Measurements from ENCODE around the gene NTM.

NTM gene

GRCh38 chr11:131593301-131593700 lies 222.9 kb downstream of the NTM start:
- no peak overlapping the region for H3K9ac ChIP-seq (ENCODE audit: low read length)
- H3K36me3 ChIP-seq (ENCODE audit: insufficient read depth, low read length), result no peaks in the 10 kb centered on the region
- no peaks in the 10 kb centered on the region for H3K27me3 ChIP-seq (ENCODE audit: control insufficient read depth in 1 of 2, insufficient read depth in 2 of 2, low read length in 2 of 2)
- no peak overlapping the region for H3K4me3 ChIP-seq (ENCODE audit: low read depth in 1 of 2, low read length in 2 of 2)
- no peaks in the 10 kb centered on the region for H3K4me1 ChIP-seq (ENCODE audit: insufficient read depth, low read length)
- no peak overlapping the region for H3K27ac ChIP-seq (ENCODE audit: low read depth, low read length)
- H3K9me3 ChIP-seq (ENCODE audit: low read length), result no peaks in the 10 kb centered on the region

GRCh38 chr11:131595797-131596196 lies 225.4 kb downstream of the NTM start:
- no peak overlapping the region for H3K9ac ChIP-seq (ENCODE audit: low read length)

GRCh38 chr11:131597890-131598289 lies 227.5 kb downstream of the NTM start:
- Histone ChIP-seq H3K27me3 (ENCODE audit: control insufficient read depth in 1 of 2, insufficient read depth in 2 of 2, low read length in 2 of 2) (no peaks in the 10 kb centered on the region), H3K9ac (ENCODE audit: low read length) (no peak overlapping the region), H3K4me3 (ENCODE audit: low read depth in 1 of 2, low read length in 2 of 2) (no peak overlapping the region), H3K4me1 (ENCODE audit: insufficient read depth, low read length) (peaks cover 9% of the 10 kb centered on the region), H3K36me3 (ENCODE audit: insufficient read depth, low read length) (no peaks in the 10 kb centered on the region), H3K27ac (ENCODE audit: low read depth, low read length) (no peak overlapping the region), H3K9me3 (ENCODE audit: low read length) (no peaks in the 10 kb centered on the region)

More at GRCh38 chr11:131595797-131596196, 225.4 kb downstream of the NTM start:
- Histone ChIP-seq H3K4me1 (ENCODE audit: insufficient read depth, low read length) (peaks cover 7% of the 10 kb centered on the region), H3K9me3 (ENCODE audit: low read length) (no peaks in the 10 kb centered on the region), H3K36me3 (ENCODE audit: insufficient read depth, low read length) (no peaks in the 10 kb centered on the region), H3K27ac (ENCODE audit: low read depth, low read length) (no peak overlapping the region), H3K27me3 (ENCODE audit: control insufficient read depth in 1 of 2, insufficient read depth in 2 of 2, low read length in 2 of 2) (no peaks in the 10 kb centered on the region), H3K4me3 (ENCODE audit: low read depth in 1 of 2, low read length in 2 of 2) (no peak overlapping the region)

- no peaks in the 10 kb centered on the region for H3K9me3 ChIP-seq (ENCODE audit: low read length)
- H3K27me3 ChIP-seq (ENCODE audit: control insufficient read depth in 1 of 2, insufficient read depth in 2 of 2, low read length in 2 of 2), result no peaks in the 10 kb centered on the region
- H3K9ac ChIP-seq (ENCODE audit: low read length), result no peak overlapping the region
- H3K4me1 ChIP-seq (ENCODE audit: insufficient read depth, low read length), result peaks cover 9% of the 10 kb centered on the region
- H3K4me3 ChIP-seq (ENCODE audit: low read depth in 1 of 2, low read length in 2 of 2), result no peak overlapping the region
- H3K27ac ChIP-seq (ENCODE audit: low read depth, low read length), result no peak overlapping the region
- no peaks in the 10 kb centered on the region for H3K36me3 ChIP-seq (ENCODE audit: insufficient read depth, low read length)
Observed at GRCh38 chr11:131598305-131598704, 227.9 kb downstream of the NTM start.

- H3K27ac ChIP-seq (ENCODE audit: low read depth, low read length), result no peak overlapping the region
- no peaks in the 10 kb centered on the region for H3K36me3 ChIP-seq (ENCODE audit: insufficient read depth, low read length)
- H3K9ac ChIP-seq (ENCODE audit: low read length), result no peak overlapping the region
- H3K27me3 ChIP-seq (ENCODE audit: control insufficient read depth in 1 of 2, insufficient read depth in 2 of 2, low read length in 2 of 2), result no peaks in the 10 kb centered on the region
- no peaks in the 10 kb centered on the region for H3K9me3 ChIP-seq (ENCODE audit: low read length)
- peaks cover 9% of the 10 kb centered on the region for H3K4me1 ChIP-seq (ENCODE audit: insufficient read depth, low read length)
- no peak overlapping the region for H3K4me3 ChIP-seq (ENCODE audit: low read depth in 1 of 2, low read length in 2 of 2)
Observed at GRCh38 chr11:131599285-131599684, 228.9 kb downstream of the NTM start.

GRCh38 chr11:131600628-131601027 lies 230.2 kb downstream of the NTM start:
- H3K4me1 ChIP-seq (ENCODE audit: insufficient read depth, low read length), result peaks cover 9% of the 10 kb centered on the region
- H3K36me3 ChIP-seq (ENCODE audit: insufficient read depth, low read length), result no peaks in the 10 kb centered on the region
- H3K27me3 ChIP-seq (ENCODE audit: control insufficient read depth in 1 of 2, insufficient read depth in 2 of 2, low read length in 2 of 2), result no peaks in the 10 kb centered on the region
- no peak overlapping the region for H3K27ac ChIP-seq (ENCODE audit: low read depth, low read length)
- no peak overlapping the region for H3K9ac ChIP-seq (ENCODE audit: low read length)
- H3K4me3 ChIP-seq (ENCODE audit: low read depth in 1 of 2, low read length in 2 of 2), result no peak overlapping the region
- H3K9me3 ChIP-seq (ENCODE audit: low read length), result no peaks in the 10 kb centered on the region

- H3K36me3 ChIP-seq (ENCODE audit: insufficient read depth, low read length), result no peaks in the 10 kb centered on the region
- H3K9ac ChIP-seq (ENCODE audit: low read length), result no peak overlapping the region
- H3K4me1 ChIP-seq (ENCODE audit: insufficient read depth, low read length), result peaks cover 9% of the 10 kb centered on the region
- H3K4me3 ChIP-seq (ENCODE audit: low read depth in 1 of 2, low read length in 2 of 2), result no peak overlapping the region
- H3K27me3 ChIP-seq (ENCODE audit: control insufficient read depth in 1 of 2, insufficient read depth in 2 of 2, low read length in 2 of 2), result no peaks in the 10 kb centered on the region
- H3K9me3 ChIP-seq (ENCODE audit: low read length), result no peaks in the 10 kb centered on the region
- no peak overlapping the region for H3K27ac ChIP-seq (ENCODE audit: low read depth, low read length)
Observed at GRCh38 chr11:131601586-131601985, 231.2 kb downstream of the NTM start.

- Histone ChIP-seq H3K36me3 (ENCODE audit: insufficient read depth, low read length) (no peaks in the 10 kb centered on the region), H3K4me1 (ENCODE audit: insufficient read depth, low read length) (peaks cover 9% of the 10 kb centered on the region), H3K4me3 (ENCODE audit: low read depth in 1 of 2, low read length in 2 of 2) (no peak overlapping the region), H3K9me3 (ENCODE audit: low read length) (no peaks in the 10 kb centered on the region), H3K9ac (ENCODE audit: low read length) (no peak overlapping the region), H3K27me3 (ENCODE audit: control insufficient read depth in 1 of 2, insufficient read depth in 2 of 2, low read length in 2 of 2) (no peaks in the 10 kb centered on the region), H3K27ac (ENCODE audit: low read depth, low read length) (no peak overlapping the region)
Observed at GRCh38 chr11:131602431-131602830, 232.0 kb downstream of the NTM start.

- Histone ChIP-seq H3K9ac (ENCODE audit: low read length) (no peak overlapping the region), H3K9me3 (ENCODE audit: low read length) (no peaks in the 10 kb centered on the region), H3K27ac (ENCODE audit: low read depth, low read length) (no peak overlapping the region), H3K4me3 (ENCODE audit: low read depth in 1 of 2, low read length in 2 of 2) (no peak overlapping the region), H3K36me3 (ENCODE audit: insufficient read depth, low read length) (no peaks in the 10 kb centered on the region), H3K4me1 (ENCODE audit: insufficient read depth, low read length) (no peaks in the 10 kb centered on the region), H3K27me3 (ENCODE audit: control insufficient read depth in 1 of 2, insufficient read depth in 2 of 2, low read length in 2 of 2) (no peaks in the 10 kb centered on the region)
Observed at GRCh38 chr11:131606811-131607335, 236.5 kb downstream of the NTM start.

GRCh38 chr11:131609337-131609736 lies 238.9 kb downstream of the NTM start:
- no peak overlapping the region for H3K4me3 ChIP-seq (ENCODE audit: low read depth in 1 of 2, low read length in 2 of 2)
- H3K9me3 ChIP-seq (ENCODE audit: low read length), result no peaks in the 10 kb centered on the region
- no peaks in the 10 kb centered on the region for H3K4me1 ChIP-seq (ENCODE audit: insufficient read depth, low read length)
- no peak overlapping the region for H3K9ac ChIP-seq (ENCODE audit: low read length)
- no peak overlapping the region for H3K27ac ChIP-seq (ENCODE audit: low read depth, low read length)
- H3K36me3 ChIP-seq (ENCODE audit: insufficient read depth, low read length), result no peaks in the 10 kb centered on the region
- no peaks in the 10 kb centered on the region for H3K27me3 ChIP-seq (ENCODE audit: control insufficient read depth in 1 of 2, insufficient read depth in 2 of 2, low read length in 2 of 2)

- no peaks in the 10 kb centered on the region for H3K4me1 ChIP-seq (ENCODE audit: insufficient read depth, low read length)
- H3K27ac ChIP-seq (ENCODE audit: low read depth, low read length), result no peak overlapping the region
- no peak overlapping the region for H3K4me3 ChIP-seq (ENCODE audit: low read depth in 1 of 2, low read length in 2 of 2)
- no peak overlapping the region for H3K9ac ChIP-seq (ENCODE audit: low read length)
- no peaks in the 10 kb centered on the region for H3K36me3 ChIP-seq (ENCODE audit: insufficient read depth, low read length)
- H3K27me3 ChIP-seq (ENCODE audit: control insufficient read depth in 1 of 2, insufficient read depth in 2 of 2, low read length in 2 of 2), result no peaks in the 10 kb centered on the region
- no peaks in the 10 kb centered on the region for H3K9me3 ChIP-seq (ENCODE audit: low read length)
Observed at GRCh38 chr11:131609921-131610320, 239.5 kb downstream of the NTM start.

GRCh38 chr11:131611322-131611721 lies 240.9 kb downstream of the NTM start:
- H3K4me1 ChIP-seq (ENCODE audit: insufficient read depth, low read length), result no peaks in the 10 kb centered on the region
- no peak overlapping the region for H3K27ac ChIP-seq (ENCODE audit: low read depth, low read length)
- no peak overlapping the region for H3K9ac ChIP-seq (ENCODE audit: low read length)
- H3K9me3 ChIP-seq (ENCODE audit: low read length), result no peaks in the 10 kb centered on the region
- no peaks in the 10 kb centered on the region for H3K36me3 ChIP-seq (ENCODE audit: insufficient read depth, low read length)
- no peaks in the 10 kb centered on the region for H3K27me3 ChIP-seq (ENCODE audit: control insufficient read depth in 1 of 2, insufficient read depth in 2 of 2, low read length in 2 of 2)
- H3K4me3 ChIP-seq (ENCODE audit: low read depth in 1 of 2, low read length in 2 of 2), result no peak overlapping the region
